Left colon (tissue), 2 donors: Measurements from ENCODE around the gene ZNF534. TPM values are rescaled to one million over a fixed set of nuclear protein-coding genes. Genes with fewer than 3 reads are reported as not detected.
"Not testable (repeated sequence)": the region's sequence is repeated elsewhere in the genome, so short reads cannot be mapped to it uniquely, and the experiment has no call there.

Experiments
- ATAC-seq: fragments of 200-7000 bp; cut with Tn5 transposase; one replicate; pipeline ENCODE4 v1.9.1; 2020; ENCODE audit warnings: mild to moderate bottlenecking, moderate library complexity
- DNase-seq, 2 donors: peaks; one replicate each; pipeline ENCODE4 v3.0.0-alpha.2; 2020
- intact Hi-C, 2 donors: fragments of 100-400 bp; cut with DNase I in 1 of 2; cut with micrococcal nuclease in 1 of 2; formaldehyde crosslinking; loops; one replicate each; pipeline versions ENCODE4 v1.11.2 to v1.14.0; 2022; cut with DNase I, micrococcal nuclease
- long read RNA-seq: library from polyadenylated mRNA; unstranded; transcript quantifications from one replicate; pipeline ENCODE4 v2.0.0, GENCODE V29; 2021
- total RNA-seq, 2 donors: library from RNA; stranded (reverse); fragmentation: NEBNext Ultra II Directional; extraction: Animal tissue kit (Norgen Biotek cat#: 25700); gene quantifications; one replicate each; pipeline ENCODE4 v1.2.1, GENCODE V29; 2021
- donor health status: DM: no; HTN: no; CAD: no.
- donor health status: DM: yes; HTN: yes; CAD: no.

Gene ZNF534
- not detected for total RNA-seq
- long read RNA-seq = 0 reads

- ATAC-seq = no peak
- intact Hi-C loops = no loop called here
Measured at GRCh38 chr19:52428937-52429336, at the start of gene ZNF534. Gene ZNF534 (plus strand): TSS chr19:52429148. CDS start chr19:52431475, 2,327 bp downstream.

GRCh38 chr19:52391135-52391534 is 37.8 kb upstream of the ZNF534 start:
- intact Hi-C loops = no loop called here
- DNase-seq = no peak
- no peak for ATAC-seq

More at GRCh38 chr19:52428937-52429336, at the start of gene ZNF534:
- no peak for DNase-seq

- DNase-seq (peak; percentile 94 to 97), ATAC-seq (peak; percentile 100)
- intact Hi-C loops = no loop called here
Measured at GRCh38 chr19:52397310-52398080, 31.5 kb upstream of the ZNF534 start, which contains the start of gene ZNF528. Gene ZNF528 (plus strand): TSS chr19:52397849. CDS start chr19:52402014, 4,165 bp downstream.

GRCh38 chr19:52398081-52398441 is 30.9 kb upstream of the ZNF534 start:
- intact Hi-C loops = no loop called here
- no peak for DNase-seq
- ATAC-seq = peak; percentile 42

- intact Hi-C loops = no loop called here
- DNase-seq (no peak), ATAC-seq (no peak)
Measured at GRCh38 chr19:52410276-52410675, 18.7 kb upstream of the ZNF534 start.

GRCh38 chr19:52415711-52416110 is 13.2 kb upstream of the ZNF534 start:
- DNase-seq (no peak), ATAC-seq (no peak)
- intact Hi-C loops = no loop called here

GRCh38 chr19:52442179-52442578 is 13.2 kb downstream of the ZNF534 start:
- intact Hi-C loops = no loop called here
- DNase-seq (no peak), ATAC-seq (no peak)

- no peak for ATAC-seq
- intact Hi-C loops = no loop called here
- DNase-seq = no peak
Measured at GRCh38 chr19:52444506-52444905, 15.6 kb downstream of the ZNF534 start.

GRCh38 chr19:52451241-52451640 is 22.3 kb downstream of the ZNF534 start:
- intact Hi-C loops = no loop called here
- DNase-seq (no peak), ATAC-seq (no peak)

GRCh38 chr19:52453324-52454094 is 24.6 kb downstream of the ZNF534 start, which contains the start of gene ZNF578:
Gene ZNF578 (plus strand): TSS chr19:52453553. CDS start chr19:52501846, 48,293 bp downstream.
- ATAC-seq = peak; percentile 30
- intact Hi-C loops = no loop called here
- DNase-seq = peak; percentile 52 to 54

- no peak for DNase-seq
- intact Hi-C loops = no loop called here
- no peak for ATAC-seq
Measured at GRCh38 chr19:52464798-52465470, 36.0 kb downstream of the ZNF534 start.

GRCh38 chr19:52473655-52474350 is 44.9 kb downstream of the ZNF534 start:
- intact Hi-C loops = no loop called here
- no peak for DNase-seq
- no peak for ATAC-seq

- ATAC-seq = no peak
- intact Hi-C loops = no loop called here
Measured at GRCh38 chr19:52474351-52475127, 45.6 kb downstream of the ZNF534 start.

GRCh38 chr19:52484111-52484743 is 55.3 kb downstream of the ZNF534 start:
- intact Hi-C loops, DNase-seq, ATAC-seq: not testable (repeated sequence)

More at GRCh38 chr19:52474351-52475127, 45.6 kb downstream of the ZNF534 start:
- DNase-seq = no peak

GRCh38 chr19:52485064-52485463 is 56.1 kb downstream of the ZNF534 start:
- DNase-seq, ATAC-seq, intact Hi-C loops: not testable (repeated sequence)

- intact Hi-C loops, ATAC-seq: not testable (repeated sequence)
Measured at GRCh38 chr19:52485561-52486240, 56.8 kb downstream of the ZNF534 start.

More at GRCh38 chr19:52485561-52486240, 56.8 kb downstream of the ZNF534 start:
- not testable (repeated sequence) for DNase-seq
